Astrocyte (in vitro differentiated cells and primary cell): ENCODE results near the gene NID2. TPM values are rescaled to one million over a fixed set of nuclear protein-coding genes. Genes with fewer than 3 reads are reported as not detected.

Experiments used
- DNase-seq: peaks from one replicate; pipeline ENCODE4 v3.0.0-alpha.2; 2010; ENCODE audit warnings: low read depth
- FAIRE-seq: peaks from 2 replicates; lab custom pipeline; 2011; peaks lifted over from hg19 to GRCh38; lab: Jason Lieb, UNC
- H2AFZ ChIP-seq: 2 replicates; pipeline ENCODE4 v1.6.0; 2012; ENCODE audit warnings: low read depth, low read length, inconsistent platforms
- H3K27ac ChIP-seq: 2 replicates; pipeline ENCODE4 v1.5.1; 2011; ENCODE audit warnings: low read depth, low read length, inconsistent platforms
- H3K27me3 ChIP-seq: 2 replicates; pipeline ENCODE4 v1.6.0; 2011; ENCODE audit warnings: low read length, inconsistent platforms; ENCODE audit not compliant: insufficient read depth
- H3K36me3 ChIP-seq: 2 replicates; pipeline ENCODE4 v1.5.1; 2011; ENCODE audit warnings: low read length, inconsistent platforms; ENCODE audit not compliant: insufficient read depth
- H3K4me1 ChIP-seq: 2 replicates; pipeline ENCODE4 v1.5.1; 2011; ENCODE audit warnings: low read length, inconsistent platforms; ENCODE audit not compliant: insufficient read depth
- H3K4me2 ChIP-seq: 2 replicates; pipeline ENCODE4 v1.6.0; 2012; ENCODE audit warnings: low read length, inconsistent platforms
- H3K4me3 ChIP-seq: 2 replicates; pipeline ENCODE4 v1.5.1; 2011; ENCODE audit warnings: low read depth, mild to moderate bottlenecking, low read length, inconsistent platforms; ENCODE audit not compliant: insufficient read depth
- H3K79me2 ChIP-seq: 2 replicates; pipeline ENCODE4 v1.6.0; 2012; ENCODE audit warnings: mild to moderate bottlenecking, low read length, inconsistent platforms; ENCODE audit not compliant: insufficient read depth
- H3K9ac ChIP-seq: 2 replicates; pipeline ENCODE4 v1.6.0; 2012; ENCODE audit warnings: mild to moderate bottlenecking, low read length, inconsistent platforms
- H3K9me3 ChIP-seq: 2 replicates; pipeline ENCODE4 v1.5.1; 2012; ENCODE audit warnings: low read depth, mild to moderate bottlenecking, low read length, inconsistent platforms; ENCODE audit not compliant: insufficient read depth
- H4K20me1 ChIP-seq: 2 replicates; pipeline ENCODE4 v1.6.0; 2012; ENCODE audit warnings: low read length, inconsistent platforms; ENCODE audit not compliant: insufficient read depth
- H3K27ac Mint-ChIP-seq: one replicate; pipeline ENCODE4 v1.8.0; 2021; ENCODE audit warnings: mild to moderate bottlenecking, mixed read lengths; ENCODE audit not compliant: unreplicated experiment
- H3K27me3 Mint-ChIP-seq: one replicate; pipeline ENCODE4 v1.8.0; 2021; ENCODE audit warnings: low read depth, mixed read lengths; ENCODE audit not compliant: unreplicated experiment
- H3K36me3 Mint-ChIP-seq: one replicate; pipeline ENCODE4 v1.8.0; 2021; ENCODE audit warnings: low read depth, mixed read lengths; ENCODE audit not compliant: unreplicated experiment
- H3K4me1 Mint-ChIP-seq: one replicate; pipeline ENCODE4 v1.8.0; 2021; ENCODE audit warnings: low read depth, mixed read lengths; ENCODE audit not compliant: unreplicated experiment
- H3K4me3 Mint-ChIP-seq: one replicate; pipeline ENCODE4 v1.8.0; 2021; ENCODE audit warnings: mild to moderate bottlenecking, moderate library complexity, mixed read lengths; ENCODE audit not compliant: unreplicated experiment
- H3K9me3 Mint-ChIP-seq: one replicate; pipeline ENCODE4 v1.8.0; 2021; ENCODE audit warnings: mild to moderate bottlenecking, mixed read lengths; ENCODE audit not compliant: unreplicated experiment
- EZH2 ChIP-seq: IDR thresholded peaks from 2 replicates; pipeline ENCODE4 v1.6.1; 2012; ENCODE audit warnings: mild to moderate bottlenecking, low read length, inconsistent platforms; ENCODE audit not compliant: insufficient read depth
- total RNA-seq: library from RNA; stranded (reverse); gene quantifications from 2 replicates; pipeline ENCODE4 v1.2.1, GENCODE V29; 2021
- TF ChIP-seq, protein P1 (sequence below): IDR thresholded peaks from 2 replicates; pipeline ENCODE4 v1.5.1; 2011; ENCODE audit warnings: low read depth, mild to moderate bottlenecking, inconsistent platforms, low read length, moderate library complexity; ENCODE audit not compliant: insufficient read depth

Gene NID2
- total RNA-seq, 1 donor from 2014 or later: 22.3 TPM

DNA sequence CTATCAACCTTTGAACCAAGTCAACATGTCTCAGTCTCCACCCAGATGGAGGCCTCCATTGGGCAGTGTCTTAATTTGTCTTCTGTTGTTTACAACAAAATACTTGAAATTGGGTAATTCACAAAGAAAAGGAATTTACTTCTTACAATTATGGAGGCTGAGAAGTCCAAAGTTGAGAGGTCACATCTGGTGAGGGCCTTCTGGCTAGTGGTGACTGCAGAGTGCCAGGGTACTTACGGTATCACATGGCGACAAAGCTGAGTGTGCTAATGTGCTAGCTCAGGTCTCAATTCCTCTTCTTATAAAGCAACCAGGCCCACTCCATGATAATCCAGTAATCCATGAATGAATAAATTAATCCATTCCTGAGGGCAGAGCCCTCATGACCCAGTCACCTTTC is 4.7 kb downstream of the NID2 start:
- Mint-ChIP-seq H3K27ac (no peak overlapping the region), H3K4me1 (peaks cover 15% of the 10 kb centered on the region), H3K9me3 (no peaks in the 10 kb centered on the region), H3K27me3 (peaks cover 22% of the 10 kb centered on the region), H3K36me3 (no peaks in the 10 kb centered on the region), H3K4me3 (no peak overlapping the region)
- peaks cover 4% of the 10 kb centered on the region for H4K20me1 ChIP-seq
- no peak overlapping the region for H3K4me3 ChIP-seq
- H3K36me3 ChIP-seq: peaks cover 8% of the 10 kb centered on the region
- peaks cover 29% of the 10 kb centered on the region for H3K79me2 ChIP-seq
- no peak overlapping the region for H3K4me2 ChIP-seq
- H3K27ac ChIP-seq: no peak overlapping the region
- no peak for TF ChIP-seq EZH2
- TF ChIP-seq, protein P1, sequence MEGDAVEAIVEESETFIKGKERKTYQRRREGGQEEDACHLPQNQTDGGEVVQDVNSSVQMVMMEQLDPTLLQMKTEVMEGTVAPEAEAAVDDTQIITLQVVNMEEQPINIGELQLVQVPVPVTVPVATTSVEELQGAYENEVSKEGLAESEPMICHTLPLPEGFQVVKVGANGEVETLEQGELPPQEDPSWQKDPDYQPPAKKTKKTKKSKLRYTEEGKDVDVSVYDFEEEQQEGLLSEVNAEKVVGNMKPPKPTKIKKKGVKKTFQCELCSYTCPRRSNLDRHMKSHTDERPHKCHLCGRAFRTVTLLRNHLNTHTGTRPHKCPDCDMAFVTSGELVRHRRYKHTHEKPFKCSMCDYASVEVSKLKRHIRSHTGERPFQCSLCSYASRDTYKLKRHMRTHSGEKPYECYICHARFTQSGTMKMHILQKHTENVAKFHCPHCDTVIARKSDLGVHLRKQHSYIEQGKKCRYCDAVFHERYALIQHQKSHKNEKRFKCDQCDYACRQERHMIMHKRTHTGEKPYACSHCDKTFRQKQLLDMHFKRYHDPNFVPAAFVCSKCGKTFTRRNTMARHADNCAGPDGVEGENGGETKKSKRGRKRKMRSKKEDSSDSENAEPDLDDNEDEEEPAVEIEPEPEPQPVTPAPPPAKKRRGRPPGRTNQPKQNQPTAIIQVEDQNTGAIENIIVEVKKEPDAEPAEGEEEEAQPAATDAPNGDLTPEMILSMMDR: no peak
- H3K4me1 ChIP-seq: peaks cover 10% of the 10 kb centered on the region
- no peak overlapping the region for H3K9ac ChIP-seq
- no peaks in the 10 kb centered on the region for H3K9me3 ChIP-seq
- H3K27me3 ChIP-seq: no peaks in the 10 kb centered on the region
- DNase-seq: no peak
- no peak for FAIRE-seq
- no peak overlapping the region for H2AFZ ChIP-seq

DNA sequence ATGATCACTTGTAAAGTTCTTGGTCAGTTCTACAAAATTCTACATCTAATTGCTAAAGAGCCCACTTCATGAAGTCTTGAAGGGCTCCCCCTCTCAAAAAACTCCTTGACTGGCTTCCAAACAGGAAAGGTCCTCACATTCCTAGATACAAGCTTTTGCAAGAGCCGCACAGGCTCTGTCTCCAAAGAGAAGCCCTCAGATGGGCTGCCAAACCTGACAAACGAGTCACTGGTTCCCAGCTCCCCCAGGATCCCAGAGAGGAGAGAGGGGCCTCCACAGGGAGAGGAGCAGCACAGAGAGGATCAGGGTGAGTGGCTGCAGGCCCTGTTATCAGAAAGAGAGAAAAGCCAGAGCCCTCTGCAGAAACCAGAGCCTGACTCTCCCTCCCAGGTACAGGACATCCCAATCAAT is 5.8 kb downstream of the NID2 start:
- H3K36me3 Mint-ChIP-seq: no peaks in the 10 kb centered on the region
- H3K4me1 Mint-ChIP-seq: peaks cover 15% of the 10 kb centered on the region
- Histone ChIP-seq H3K4me1 (peaks cover 10% of the 10 kb centered on the region), H3K9me3 (no peaks in the 10 kb centered on the region), H3K27me3 (no peaks in the 10 kb centered on the region), H3K4me2 (peak overlapping the region; percentile 11), H3K36me3 (peaks cover 9% of the 10 kb centered on the region), H3K79me2 (peaks cover 21% of the 10 kb centered on the region), H4K20me1 (peaks cover 4% of the 10 kb centered on the region), H3K4me3 (no peak overlapping the region), H2AFZ (no peak overlapping the region), H3K9ac (no peak overlapping the region), H3K27ac (no peak overlapping the region)
- no peak overlapping the region for H3K4me3 Mint-ChIP-seq
- H3K9me3 Mint-ChIP-seq: no peaks in the 10 kb centered on the region
- FAIRE-seq (no peak), DNase-seq (peak; percentile 25)
- H3K27ac Mint-ChIP-seq: no peak overlapping the region
- H3K27me3 Mint-ChIP-seq: peaks cover 22% of the 10 kb centered on the region
- TF ChIP-seq EZH2: no peak
- TF ChIP-seq, protein P1: no peak

DNA sequence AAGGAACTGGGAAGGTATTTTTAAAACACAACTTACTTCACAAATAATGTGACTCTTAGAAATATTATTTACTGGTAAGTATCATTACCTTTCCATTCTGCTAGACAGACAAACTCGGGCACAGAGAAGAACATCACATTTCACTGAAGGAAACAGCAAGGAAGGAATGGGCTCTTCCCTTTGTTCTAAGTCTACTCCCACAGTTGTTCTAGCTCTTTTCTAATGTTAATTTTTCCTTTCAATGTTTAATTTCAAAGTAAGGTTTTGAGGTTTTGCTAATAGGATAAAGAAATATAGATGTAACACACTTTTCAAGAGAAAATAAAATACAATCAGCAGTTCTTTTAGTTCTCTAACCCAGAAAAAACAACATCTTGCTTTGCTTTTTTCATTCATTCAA is 7.0 kb downstream of the NID2 start:
- H3K9me3 ChIP-seq: no peaks in the 10 kb centered on the region
- no peak overlapping the region for H3K4me2 ChIP-seq
- no peak for DNase-seq
- no peak overlapping the region for H2AFZ ChIP-seq
- H4K20me1 ChIP-seq: peaks cover 4% of the 10 kb centered on the region
- Mint-ChIP-seq H3K4me3 (no peak overlapping the region), H3K36me3 (no peaks in the 10 kb centered on the region), H3K27me3 (peaks cover 16% of the 10 kb centered on the region), H3K9me3 (no peaks in the 10 kb centered on the region), H3K4me1 (peaks cover 11% of the 10 kb centered on the region), H3K27ac (no peak overlapping the region)
- FAIRE-seq: no peak
- peaks cover 9% of the 10 kb centered on the region for H3K79me2 ChIP-seq
- no peak overlapping the region for H3K27ac ChIP-seq
- peaks cover 9% of the 10 kb centered on the region for H3K36me3 ChIP-seq
- no peaks in the 10 kb centered on the region for H3K27me3 ChIP-seq
- peaks cover 4% of the 10 kb centered on the region for H3K4me1 ChIP-seq
- no peak overlapping the region for H3K9ac ChIP-seq
- no peak for TF ChIP-seq EZH2
- TF ChIP-seq, protein P1: no peak
- no peak overlapping the region for H3K4me3 ChIP-seq
